H9 (cell line): ENCODE data around the gene CENPA. TPM values are rescaled to one million over a fixed set of nuclear protein-coding genes. Genes with fewer than 3 reads are reported as not detected.
A peak's percentile ranks its signal among the peaks of the same experiment; 100 is the strongest.

Experiments
- DNase-seq: peaks from one replicate; pipeline ENCODE4 v3.0.0-alpha.2; 2017
- H2AFZ ChIP-seq: one replicate; pipeline ENCODE4 v1.6.1; 2013; ENCODE audit warnings: mild to moderate bottlenecking, low read length, control low read depth, moderate library complexity
- H2AK5ac ChIP-seq: 2 replicates; pipeline ENCODE4 v1.6.1; 2013; ENCODE audit warnings: low read length, control low read depth, mixed read lengths; ENCODE audit not compliant: insufficient read length
- H2BK120ac ChIP-seq: one replicate; pipeline ENCODE4 v1.6.1; 2013; ENCODE audit warnings: low read depth, mild to moderate bottlenecking, low read length, control low read depth, inconsistent platforms; ENCODE audit not compliant: poor library complexity, severe bottlenecking
- H2BK12ac ChIP-seq: 2 replicates; pipeline ENCODE4 v1.6.1; 2013; ENCODE audit warnings: low read length, control low read depth, mixed read lengths, low read depth; ENCODE audit not compliant: insufficient read length
- H2BK15ac ChIP-seq: 2 replicates; pipeline ENCODE4 v1.6.1; 2013; ENCODE audit warnings: low read depth, low read length, control low read depth
- H2BK20ac ChIP-seq: one replicate; pipeline ENCODE4 v1.6.1; 2013; ENCODE audit warnings: low read depth, mild to moderate bottlenecking, low read length, control low read depth, inconsistent platforms; ENCODE audit not compliant: poor library complexity, severe bottlenecking
- H2BK5ac ChIP-seq: 2 replicates; pipeline ENCODE4 v1.6.1; 2013; ENCODE audit warnings: low read length, control low read depth, mixed read lengths; ENCODE audit not compliant: insufficient read length
- H3K14ac ChIP-seq: 2 replicates; pipeline ENCODE4 v1.6.1; 2013; ENCODE audit warnings: low read length, control low read depth; ENCODE audit not compliant: insufficient read depth
- H3K18ac ChIP-seq: 2 replicates; pipeline ENCODE4 v1.6.1; 2013; ENCODE audit warnings: low read depth, mild to moderate bottlenecking, mixed read lengths, low read length, control low read depth; ENCODE audit not compliant: insufficient read length
- H3K23ac ChIP-seq: 2 replicates; pipeline ENCODE4 v1.6.1; 2013; ENCODE audit warnings: low read length, control low read depth, mixed read lengths, low read depth; ENCODE audit not compliant: insufficient read length
- H3K23me2 ChIP-seq: 2 replicates; pipeline ENCODE4 v1.6.1; 2013; ENCODE audit warnings: low read depth, mild to moderate bottlenecking, mixed read lengths, low read length, control low read depth; ENCODE audit not compliant: insufficient read length, poor library complexity, severe bottlenecking
- H3K27ac ChIP-seq: 2 replicates; pipeline ENCODE4 v1.5.1; 2013; ENCODE audit warnings: low read length, control low read depth, mixed read lengths, low read depth; ENCODE audit not compliant: insufficient read length
- H3K27me3 ChIP-seq: 2 replicates; pipeline ENCODE4 v1.6.1; 2013; ENCODE audit warnings: low read length, control low read depth, inconsistent platforms; ENCODE audit not compliant: insufficient read depth
- H3K4ac ChIP-seq: 2 replicates; pipeline ENCODE4 v1.6.1; 2013; ENCODE audit warnings: low read depth, mild to moderate bottlenecking, control low read depth, inconsistent platforms, low read length, moderate library complexity
- H3K4me1 ChIP-seq: 2 replicates; pipeline ENCODE4 v1.6.1; 2013; ENCODE audit warnings: low read length, control low read depth, inconsistent platforms; ENCODE audit not compliant: insufficient read depth
- H3K4me2 ChIP-seq: 2 replicates; pipeline ENCODE4 v1.6.1; 2013; ENCODE audit warnings: low read length, control low read depth, mixed read lengths; ENCODE audit not compliant: insufficient read length, insufficient read depth
- H3K56ac ChIP-seq: 2 replicates; pipeline ENCODE4 v1.6.1; 2013; ENCODE audit warnings: low read depth, mild to moderate bottlenecking, mixed read lengths, low read length, control low read depth; ENCODE audit not compliant: insufficient read length
- H3K79me1 ChIP-seq: 2 replicates; pipeline ENCODE4 v1.6.1; 2013; ENCODE audit warnings: low read depth, mild to moderate bottlenecking, moderate library complexity, low read length, control low read depth, inconsistent platforms; ENCODE audit not compliant: insufficient read depth, poor library complexity, severe bottlenecking
- H3K79me2 ChIP-seq: 2 replicates; pipeline ENCODE4 v1.6.1; 2013; ENCODE audit warnings: low read length, control low read depth, inconsistent platforms; ENCODE audit not compliant: insufficient read depth
- H3K9ac ChIP-seq: 2 replicates; pipeline ENCODE4 v1.6.1; 2013; ENCODE audit warnings: low read length, control low read depth, mixed read lengths; ENCODE audit not compliant: insufficient read length; ENCODE audit errors: extremely low read depth
- H3K9me3 ChIP-seq: one replicate; pipeline ENCODE4 v1.6.1; 2013; ENCODE audit warnings: low read depth, low read length, inconsistent platforms; ENCODE audit not compliant: control insufficient read depth
- H3T11ph ChIP-seq: one replicate; pipeline ENCODE4 v1.6.1; 2013; ENCODE audit warnings: mild to moderate bottlenecking, low read length, control low read depth, inconsistent platforms
- H4K20me1 ChIP-seq: one replicate; pipeline ENCODE4 v1.6.1; 2013; ENCODE audit not compliant: control insufficient read depth, insufficient read length, insufficient read depth
- H4K5ac ChIP-seq: 2 replicates; pipeline ENCODE4 v1.6.1; 2013; ENCODE audit warnings: low read depth, mild to moderate bottlenecking, mixed read lengths, low read length, control low read depth; ENCODE audit not compliant: insufficient read length
- H4K8ac ChIP-seq: replicated peaks from 2 replicates; pipeline ENCODE4 v1.6.1; 2013; ENCODE audit warnings: low read length, control low read depth, mixed read lengths, low read depth; ENCODE audit not compliant: insufficient read length
- H4K91ac ChIP-seq: 2 replicates; pipeline ENCODE4 v1.6.1; 2013; ENCODE audit warnings: low read depth, mild to moderate bottlenecking, moderate library complexity, mixed read lengths, low read length, control low read depth; ENCODE audit not compliant: insufficient read length
- H3K27ac Mint-ChIP-seq, 3 experiments: 2 replicates in 2 of 3; 3 replicates in 1 of 3; pipeline ENCODE4 v1.8.0; 2020 to 2021; ENCODE audit warnings: mixed read lengths in 3 of 3, mild to moderate bottlenecking in 1 of 3, moderate library complexity in 1 of 3
- H3K27me3 Mint-ChIP-seq: 2 replicates; pipeline ENCODE4 v1.8.0; 2021; ENCODE audit warnings: low read depth, mild to moderate bottlenecking, moderate library complexity, mixed read lengths
- H3K36me3 Mint-ChIP-seq, 3 experiments: 2 replicates in 2 of 3; 3 replicates in 1 of 3; pipeline ENCODE4 v1.8.0; 2020 to 2021; ENCODE audit warnings: low read depth in 3 of 3, mixed read lengths in 3 of 3; ENCODE audit not compliant: insufficient read depth in 1 of 3
- H3K4me1 Mint-ChIP-seq, 2 experiments: 2 replicates each; pipeline ENCODE4 v1.8.0; 2020; ENCODE audit warnings: mixed read lengths in 2 of 2
- H3K4me3 Mint-ChIP-seq, 2 experiments: 2 replicates in 1 of 2; 3 replicates in 1 of 2; pipeline ENCODE4 v1.8.0; 2020 to 2021; ENCODE audit warnings: mild to moderate bottlenecking in 2 of 2, mixed read lengths in 2 of 2, moderate library complexity in 1 of 2
- H3K9me3 Mint-ChIP-seq, 2 experiments: 2 replicates in 1 of 2; 3 replicates in 1 of 2; pipeline ENCODE4 v1.8.0; 2020; ENCODE audit warnings: mild to moderate bottlenecking in 2 of 2, mixed read lengths in 2 of 2, moderate library complexity in 1 of 2
- WGBS: extraction: QIAGEN DNeasy Blood & Tissue Kit; methylation state at CpG from one replicate; pipeline ENCODE4 v1.1.7; 2013; ENCODE audit warnings: missing lambda C conversion rate, low lambda C conversion rate, mixed read lengths; ENCODE audit not compliant: insufficient read length; ENCODE audit errors: extremely low coverage; 5-methylcytosine and 5-hydroxymethylcytosine counted together
- total RNA-seq: library from RNA; stranded (reverse); gene quantifications from 2 replicates; pipeline ENCODE4 v1.2.1, GENCODE V29; 2021
- TF ChIP-seq, protein P1 (sequence below): fragments of 200-600 bp; sonication (generic); conservative IDR thresholded peaks from 3 replicates; pipeline ENCODE4 v1.8.0; 2021; ENCODE audit warnings: antibody characterized with exemption, mild to moderate bottlenecking

The CENPA gene
- total RNA-seq, 1 experiment from 2014 or later: 19.3 TPM

DNA sequence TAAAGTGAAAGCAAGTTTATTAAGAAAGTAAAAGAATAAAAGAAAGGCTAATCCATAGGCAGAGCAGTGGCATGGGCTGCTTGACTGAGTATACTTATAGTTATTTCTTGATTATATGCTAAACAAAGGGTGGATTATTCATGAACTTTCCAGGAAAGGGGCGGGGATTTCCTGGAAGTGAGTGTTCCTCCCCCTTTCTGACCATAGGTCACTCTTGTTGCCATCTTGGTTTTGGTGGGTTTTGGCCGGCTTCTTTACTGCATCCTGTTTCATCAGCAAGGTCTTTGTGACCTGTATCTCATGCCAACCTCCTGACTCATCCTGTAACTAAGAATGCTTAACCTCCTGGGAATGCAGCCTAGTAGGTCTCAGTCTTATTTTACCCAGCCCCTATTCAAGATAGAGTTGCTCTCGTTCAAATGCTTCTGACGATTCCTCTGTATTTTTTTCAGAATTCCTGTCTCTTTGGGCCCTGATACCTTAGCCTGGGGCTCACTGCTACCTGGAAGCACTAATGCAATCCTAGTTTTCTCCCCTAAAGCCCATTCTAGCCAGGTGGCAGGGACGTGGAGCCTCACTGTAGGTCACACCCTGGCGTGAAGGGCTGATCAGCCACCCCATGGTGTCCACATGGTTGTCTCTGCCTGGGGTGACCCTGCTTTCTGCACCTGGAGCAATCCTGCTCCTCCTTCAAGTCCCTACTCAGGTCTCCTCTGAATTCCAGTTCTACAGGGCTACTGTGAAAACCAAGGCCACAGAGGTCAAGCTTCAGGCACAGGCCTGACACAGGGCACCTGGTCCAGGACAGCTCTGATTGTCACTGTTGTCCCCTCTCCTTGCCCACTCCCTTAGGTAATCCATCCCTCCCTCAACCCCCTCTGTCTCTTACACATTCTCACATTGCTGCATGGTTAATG, 27.7 kb upstream of the CENPA start:
- Histone ChIP-seq H3K23me2 (no peaks in the 10 kb centered on the region), H2AK5ac (no peak overlapping the region), H4K8ac (no peak overlapping the region), H3K27ac (peak overlapping the region; percentile 87), H3K79me2 (no peaks in the 10 kb centered on the region), H4K20me1 (no peaks in the 10 kb centered on the region), H3K18ac (peak overlapping the region; percentile 85), H2BK15ac (no peak overlapping the region), H4K91ac (no peak overlapping the region), H3K9ac (peak overlapping the region; percentile 25), H4K5ac (peak overlapping the region; percentile 82), H3K9me3 (no peaks in the 10 kb centered on the region), H3K79me1 (no peaks in the 10 kb centered on the region), H3K27me3 (no peaks in the 10 kb centered on the region; the same call in 1 of the 2 replicates), H3K14ac (peak overlapping the region; percentile 86), H2BK120ac (no peak overlapping the region), H3K4me2 (no peak overlapping the region), H3K4me1 (peaks cover 11% of the 10 kb centered on the region), H3K56ac (no peak overlapping the region), H3K4ac (no peak overlapping the region; the same call in 1 of the 2 replicates), H2BK5ac (peak overlapping the region; percentile 33), H2BK20ac (no peak overlapping the region), H2AFZ (no peak overlapping the region), H3K23ac (no peak overlapping the region), H3T11ph (no peak overlapping the region), H2BK12ac (no peak overlapping the region)
- Mint-ChIP-seq H3K9me3 (no peaks in the 10 kb centered on the region; a peak in 1 of 5 replicates), H3K27ac (peak overlapping the region; percentile 85 to 98 (median 92); a peak in 6 of 7 replicates), H3K36me3 (no peaks in the 10 kb centered on the region), H3K4me1 (peaks cover 39 to 46% of the 10 kb centered on the region in 2 experiments), H3K27me3 (peaks cover 28% of the 10 kb centered on the region), H3K4me3 (no peak overlapping the region)
- TF ChIP-seq, protein P1, sequence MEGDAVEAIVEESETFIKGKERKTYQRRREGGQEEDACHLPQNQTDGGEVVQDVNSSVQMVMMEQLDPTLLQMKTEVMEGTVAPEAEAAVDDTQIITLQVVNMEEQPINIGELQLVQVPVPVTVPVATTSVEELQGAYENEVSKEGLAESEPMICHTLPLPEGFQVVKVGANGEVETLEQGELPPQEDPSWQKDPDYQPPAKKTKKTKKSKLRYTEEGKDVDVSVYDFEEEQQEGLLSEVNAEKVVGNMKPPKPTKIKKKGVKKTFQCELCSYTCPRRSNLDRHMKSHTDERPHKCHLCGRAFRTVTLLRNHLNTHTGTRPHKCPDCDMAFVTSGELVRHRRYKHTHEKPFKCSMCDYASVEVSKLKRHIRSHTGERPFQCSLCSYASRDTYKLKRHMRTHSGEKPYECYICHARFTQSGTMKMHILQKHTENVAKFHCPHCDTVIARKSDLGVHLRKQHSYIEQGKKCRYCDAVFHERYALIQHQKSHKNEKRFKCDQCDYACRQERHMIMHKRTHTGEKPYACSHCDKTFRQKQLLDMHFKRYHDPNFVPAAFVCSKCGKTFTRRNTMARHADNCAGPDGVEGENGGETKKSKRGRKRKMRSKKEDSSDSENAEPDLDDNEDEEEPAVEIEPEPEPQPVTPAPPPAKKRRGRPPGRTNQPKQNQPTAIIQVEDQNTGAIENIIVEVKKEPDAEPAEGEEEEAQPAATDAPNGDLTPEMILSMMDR: no peak
- no CpG with 5 or more reads among the region's 6 CpGs for WGBS
- peak; percentile 85 for DNase-seq
